Heart left ventricle (tissue), 16 donors: ENCODE measurements around the gene MDM4. TPM values are rescaled to one million over a fixed set of nuclear protein-coding genes. Genes with fewer than 3 reads are reported as not detected.

ENCODE experiments used
- ATAC-seq, 4 donors: fragments of 200-7000 bp; cut with Tn5 transposase; one replicate each; pipeline ENCODE4 v1.9.1; 2020 to 2022; ENCODE audit warnings: moderate library complexity in 4 of 4, mild to moderate bottlenecking in 3 of 4, moderate number of reproducible peaks in 1 of 4
- DNase-seq, 5 donors: peaks; one replicate each; pipeline ENCODE4 v3.0.0-alpha.2; 2020
- H3K27ac ChIP-seq, 12 donors: fragments of 200-600 bp; sonication (generic) in 4 of 12; one replicate each; pipeline versions ENCODE4 v1.5.0 to v1.8.0; 2016 to 2022; ENCODE audit warnings: mild to moderate bottlenecking in 2 of 12
- H3K27me3 ChIP-seq, 9 donors: fragments of 200-600 bp; sonication (generic) in 2 of 9; one replicate each; pipeline versions ENCODE4 v1.5.1 to v1.8.0; 2016 to 2022; ENCODE audit warnings: mild to moderate bottlenecking in 3 of 9
- H3K36me3 ChIP-seq, 9 donors: fragments of 200-600 bp; sonication (generic) in 2 of 9; one replicate each; pipeline versions ENCODE4 v1.5.0 to v1.8.0; 2018 to 2022; ENCODE audit warnings: mild to moderate bottlenecking in 2 of 9
- H3K4me1 ChIP-seq, 12 donors: fragments of 200-600 bp; sonication (generic) in 4 of 12; one replicate each; pipeline versions ENCODE4 v1.5.0 to v1.8.0; 2016 to 2022; ENCODE audit warnings: mild to moderate bottlenecking in 3 of 12
- H3K4me3 ChIP-seq, 12 donors: fragments of 200-600 bp; sonication (generic) in 4 of 12; one replicate each; pipeline versions ENCODE4 v1.5.0 to v1.8.0; 2017 to 2022; ENCODE audit warnings: mild to moderate bottlenecking in 9 of 12, moderate library complexity in 4 of 12
- H3K9me3 ChIP-seq, 12 donors: fragments of 200-600 bp; sonication (generic) in 4 of 12; one replicate each; pipeline versions ENCODE4 v1.5.0 to v1.8.0; 2016 to 2022; ENCODE audit warnings: mild to moderate bottlenecking in 1 of 12
- CTCF ChIP-seq, 12 donors: fragments of 200-600 bp; sonication (generic) in 4 of 12; IDR thresholded peaks; one replicate each; pipeline versions ENCODE4 v1.5.0 to v1.8.0; 2018 to 2022; ENCODE audit warnings: antibody characterized with exemption in 12 of 12, mild to moderate bottlenecking in 5 of 12
- POLR2A ChIP-seq, 2 donors: fragments of 450-650 bp; IDR thresholded peaks; one replicate each; pipeline ENCODE4 v1.6.1; 2017; ENCODE audit warnings: antibody characterized with exemption in 2 of 2, mild to moderate bottlenecking in 2 of 2, moderate library complexity in 2 of 2
- WGBS, 4 donors: extraction: QIAGEN DNeasy Blood & Tissue Kit in 2 of 4; methylation state at CpG; one replicate each; pipeline versions ENCODE4 v1.1.5 to v1.1.7; 2013 to 2018; 5-methylcytosine and 5-hydroxymethylcytosine counted together
- intact Hi-C, 10 donors: fragments of 100-400 bp; cut with DNase I; formaldehyde crosslinking; loops; one replicate each; pipeline versions ENCODE4 v1.11.1 to v1.14.2; 2022
- polyA plus RNA-seq, 2 donors: library from polyadenylated mRNA; stranded (reverse); fragments of 200-250 nt; gene quantifications; one replicate each; pipeline ENCODE4 v1.2.3, GENCODE V29; 2013
- total RNA-seq, 9 donors: library from RNA; depleted of rRNA in 2 of 9; stranded (reverse); fragments of >200 nt in 2 of 9; fragmentation: NEBNext Ultra II Directional in 3 of 9; extraction: Animal tissue kit (Norgen Biotek cat#: 25700) in 3 of 9; gene quantifications; one replicate each; pipeline versions ENCODE4 v1.1.0 to v1.2.4, GENCODE V29; 2016 to 2023
- donor health status: ischemic (EF 13 %, LVEDD 7.1; RV severe dilation, severe dysfunction).
- donor health status: healthy with polysubstance abuse.
- donor health status: DM: no; HTN: yes; CAD: no.
- donor health status: DM: no; HTN: no; CAD: no.
- donor health status: ischemic (EF 25% LVEDD 6.9; RV normal size, moderate dysfunction).
- donor health status: ischemic (EF 25% LVEDD 5.7; RV mildly dilated, moderate dysfunction).
- donor health status: healthy.
- donor health status: DM: yes; HTN: yes; CAD: no.
- donor health status: ischemic (EF 35%, LVEDD 5.7; RV mildly dilated, moderate dysfunction).
- donor health status: nonischemic (EF 11% LVEDD 7.7; RV severe dilation, severe dysfunction).
- donor health status: DM: yes; HTN: yes; CAD: no.
- donor health status: PGD.
- donor health status: ischemic (EF 29% LVEDD 5.4; RV normal size, mild dysfunction).
- donor health status: nonischemic (EF 23%, LVEDD 6.1; RV moderate dilation, normal function).

Gene MDM4
- total and polyA plus RNA-seq, 11 donors = 5.7 to 48.7 (median 31.6) TPM

GRCh38 chr1:204473400-204473965 lies 42.7 kb upstream of the MDM4 start:
- no peak for ATAC-seq
- no peak for DNase-seq
- intact Hi-C loops = no loop called here
- Histone ChIP-seq H3K9me3 (no peaks in the 10 kb centered on the region), H3K4me1 (peaks cover 3 to 73% (median 53%) of the 10 kb centered on the region in 12 donors), H3K27ac (no peak overlapping the region), H3K4me3 (no peak overlapping the region), H3K27me3 (no peaks in the 10 kb centered on the region), H3K36me3 (peaks cover 0 to 11% (median 0%) of the 10 kb centered on the region in 9 donors)
- WGBS, 4 donors = 70 to 86% (median 83%) methylated on average over 1 of the region's 1 CpG
- TF ChIP-seq POLR2A (IDR thresholded peaks at IDR 0.05) (no peak), CTCF (IDR thresholded peaks at IDR 0.05) (no peak)

GRCh38 chr1:204475656-204476432 lies 40.4 kb upstream of the MDM4 start:
- peak in 1 of 5 donors; percentile 32 for DNase-seq
- H3K4me3 ChIP-seq = no peak overlapping the region
- H3K4me1 ChIP-seq = peaks cover 3 to 79% (median 63%) of the 10 kb centered on the region in 12 donors
- H3K9me3 ChIP-seq = no peaks in the 10 kb centered on the region
- intact Hi-C loops = no loop called here
- peak in 2 of 4 donors; percentile 4 to 9 for ATAC-seq
- no peaks in the 10 kb centered on the region for H3K36me3 ChIP-seq
- H3K27me3 ChIP-seq = no peaks in the 10 kb centered on the region
- peak overlapping the region in 8 of 12 donors; percentile 15 to 58 (median 48) for H3K27ac ChIP-seq
- 57 to 64% (median 59%) methylated on average over 9 of the region's 9 CpGs for WGBS, 4 donors
- TF ChIP-seq POLR2A (IDR thresholded peaks at IDR 0.05) (no peak), CTCF (IDR thresholded peaks at IDR 0.05) (no peak)

- Histone ChIP-seq H3K27ac (peak overlapping the region in 5 of 12 donors; percentile 29 to 58 (median 44)), H3K4me3 (no peak overlapping the region), H3K9me3 (no peaks in the 10 kb centered on the region), H3K36me3 (no peaks in the 10 kb centered on the region), H3K27me3 (no peaks in the 10 kb centered on the region), H3K4me1 (peaks cover 3 to 86% (median 69%) of the 10 kb centered on the region in 12 donors)
- 73 to 84% (median 79%) methylated on average over 5 of the region's 5 CpGs for WGBS, 4 donors
- intact Hi-C loops = no loop called here
- TF ChIP-seq CTCF (IDR thresholded peaks at IDR 0.05) = no peak
- TF ChIP-seq POLR2A (IDR thresholded peaks at IDR 0.05) = no peak
- ATAC-seq = no peak
- no peak for DNase-seq
Measured at GRCh38 chr1:204476563-204476962, 39.6 kb upstream of the MDM4 start.

GRCh38 chr1:204477036-204477740 lies 39.0 kb upstream of the MDM4 start:
- peak in 3 of 4 donors; percentile 40 to 63 (median 60) for ATAC-seq
- 48 to 65% (median 52%) methylated on average over 5 of the region's 5 CpGs for WGBS, 4 donors
- Histone ChIP-seq H3K4me3 (no peak overlapping the region), H3K36me3 (no peaks in the 10 kb centered on the region), H3K27ac (peak overlapping the region in 8 of 12 donors; percentile 10 to 46 (median 21)), H3K9me3 (no peaks in the 10 kb centered on the region), H3K27me3 (no peaks in the 10 kb centered on the region), H3K4me1 (peaks cover 6 to 92% (median 75%) of the 10 kb centered on the region in 12 donors)
- intact Hi-C loops = no loop called here
- TF ChIP-seq CTCF (IDR thresholded peaks at IDR 0.05) (no peak), POLR2A (IDR thresholded peaks at IDR 0.05) (no peak)
- DNase-seq = no peak
